GM21529 (cell line): Measurements from ENCODE around the gene EPHA1.

Experiments used
- ATAC-seq: cut with Tn5 transposase; IDR thresholded peaks from one replicate; pipeline ENCODE4 v1.9.1; 2021; ENCODE audit not compliant: unreplicated experiment

EPHA1 gene

DNA sequence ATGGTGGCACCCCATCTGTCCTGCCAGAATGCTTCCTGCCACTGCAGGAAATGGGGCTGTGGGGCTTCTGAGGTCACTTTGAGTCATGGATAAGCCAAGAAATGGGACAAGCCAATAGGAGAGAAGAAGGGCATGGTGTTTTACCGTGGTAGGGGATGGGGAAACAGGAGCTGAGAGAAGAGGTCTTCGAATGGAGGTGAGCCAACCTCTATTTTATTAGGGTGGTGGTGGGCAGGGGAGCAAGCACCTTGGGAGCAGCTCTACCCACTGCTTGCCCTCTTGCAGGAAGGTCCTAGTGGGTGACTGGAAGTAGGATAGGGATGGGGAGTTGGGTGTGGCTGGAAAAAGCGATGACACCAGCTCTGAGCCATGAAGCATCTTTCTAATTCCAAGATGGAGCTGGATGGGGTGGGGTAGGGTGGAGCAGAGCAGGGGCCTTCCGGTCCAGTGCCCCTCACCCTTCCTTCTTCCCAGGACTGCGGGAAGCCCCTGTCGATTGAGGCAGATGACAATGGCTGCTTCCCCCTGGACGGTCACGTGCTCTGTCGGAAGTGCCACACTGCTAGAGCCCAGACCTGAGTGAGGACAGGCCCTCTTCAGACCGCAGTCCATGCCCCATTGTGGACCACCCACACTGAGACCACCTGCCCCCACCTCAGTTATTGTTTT, 18.4 kb downstream of the EPHA1 start:
- no peak for ATAC-seq

DNA sequence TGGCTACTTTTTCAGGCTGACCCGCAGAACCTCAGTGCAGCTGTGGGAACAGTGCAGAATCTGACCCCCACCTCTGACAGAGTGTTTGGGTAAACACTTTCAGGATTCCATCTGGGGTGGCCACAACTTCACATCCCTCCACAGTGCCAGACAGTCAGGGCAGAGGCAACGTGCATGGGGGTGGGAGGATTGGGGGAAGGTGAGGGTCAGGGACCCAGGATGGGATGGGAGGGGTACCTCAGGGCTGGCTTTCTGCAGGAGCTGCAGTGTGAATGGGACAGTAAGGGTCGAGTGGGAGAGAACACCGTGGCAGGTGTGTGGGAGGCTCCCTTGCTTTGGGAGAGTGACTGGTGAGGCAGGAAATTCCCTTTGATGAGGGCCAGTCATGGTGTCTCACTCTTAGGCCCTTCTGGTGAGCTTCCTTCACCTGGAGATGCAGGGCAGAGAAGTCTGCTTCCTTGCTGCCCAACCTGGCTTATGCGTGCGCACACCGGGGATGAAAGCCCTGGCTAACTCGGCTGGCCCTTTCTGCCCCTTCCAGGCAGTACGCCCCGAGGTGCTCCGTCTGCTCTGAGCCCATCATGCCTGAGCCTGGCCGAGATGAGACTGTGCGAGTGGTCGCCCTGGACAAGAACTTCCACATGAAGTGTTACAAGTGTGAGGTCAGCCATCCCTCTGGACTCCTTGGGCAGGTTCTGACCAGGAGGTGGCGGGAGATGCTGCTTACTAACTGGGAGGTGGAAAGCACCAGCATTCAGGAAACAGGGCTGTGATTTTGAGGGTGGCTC, 19.1 kb downstream of the EPHA1 start:
- ATAC-seq, result no peak

DNA sequence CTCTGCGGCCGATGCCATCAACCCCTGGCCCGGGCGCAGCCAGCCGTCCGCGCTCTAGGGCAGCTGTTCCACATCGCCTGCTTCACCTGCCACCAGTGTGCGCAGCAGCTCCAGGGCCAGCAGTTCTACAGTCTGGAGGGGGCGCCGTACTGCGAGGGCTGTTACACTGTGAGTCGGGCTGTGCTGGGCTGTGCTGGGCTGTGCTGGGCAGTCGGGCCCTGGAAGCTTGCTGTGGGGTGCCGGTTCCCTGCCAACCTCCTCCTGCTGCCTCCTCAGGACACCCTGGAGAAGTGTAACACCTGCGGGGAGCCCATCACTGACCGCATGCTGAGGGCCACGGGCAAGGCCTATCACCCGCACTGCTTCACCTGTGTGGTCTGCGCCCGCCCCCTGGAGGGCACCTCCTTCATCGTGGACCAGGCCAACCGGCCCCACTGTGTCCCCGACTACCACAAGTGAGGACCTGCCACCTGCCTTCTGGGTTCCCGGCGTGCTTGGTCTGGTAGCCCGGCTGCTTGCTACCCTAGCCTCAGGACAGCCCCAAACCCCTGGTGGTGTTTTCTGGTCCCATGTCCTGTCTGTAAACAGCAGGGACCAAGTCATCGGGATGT, 20.1 kb downstream of the EPHA1 start:
- no peak for ATAC-seq

DNA sequence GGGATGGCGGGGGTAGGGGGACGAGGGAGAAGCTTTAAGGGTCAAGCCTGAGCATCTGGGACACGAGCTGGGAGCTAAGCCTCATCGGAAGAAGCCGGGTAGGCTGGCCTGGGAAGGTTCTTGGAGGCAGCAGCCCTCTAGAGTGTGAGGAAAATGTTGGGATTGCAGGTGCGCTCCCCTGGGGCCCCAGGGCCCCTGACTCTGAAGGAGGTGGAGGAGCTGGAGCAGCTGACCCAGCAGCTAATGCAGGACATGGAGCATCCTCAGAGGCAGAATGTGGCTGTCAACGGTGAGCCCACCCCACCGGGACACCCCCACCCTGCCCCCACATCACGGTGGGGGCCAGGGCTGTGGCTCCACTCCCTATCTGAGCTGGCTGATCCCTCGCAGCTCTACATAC, 20.6 kb downstream of the EPHA1 start:
- ATAC-seq, result no peak

DNA sequence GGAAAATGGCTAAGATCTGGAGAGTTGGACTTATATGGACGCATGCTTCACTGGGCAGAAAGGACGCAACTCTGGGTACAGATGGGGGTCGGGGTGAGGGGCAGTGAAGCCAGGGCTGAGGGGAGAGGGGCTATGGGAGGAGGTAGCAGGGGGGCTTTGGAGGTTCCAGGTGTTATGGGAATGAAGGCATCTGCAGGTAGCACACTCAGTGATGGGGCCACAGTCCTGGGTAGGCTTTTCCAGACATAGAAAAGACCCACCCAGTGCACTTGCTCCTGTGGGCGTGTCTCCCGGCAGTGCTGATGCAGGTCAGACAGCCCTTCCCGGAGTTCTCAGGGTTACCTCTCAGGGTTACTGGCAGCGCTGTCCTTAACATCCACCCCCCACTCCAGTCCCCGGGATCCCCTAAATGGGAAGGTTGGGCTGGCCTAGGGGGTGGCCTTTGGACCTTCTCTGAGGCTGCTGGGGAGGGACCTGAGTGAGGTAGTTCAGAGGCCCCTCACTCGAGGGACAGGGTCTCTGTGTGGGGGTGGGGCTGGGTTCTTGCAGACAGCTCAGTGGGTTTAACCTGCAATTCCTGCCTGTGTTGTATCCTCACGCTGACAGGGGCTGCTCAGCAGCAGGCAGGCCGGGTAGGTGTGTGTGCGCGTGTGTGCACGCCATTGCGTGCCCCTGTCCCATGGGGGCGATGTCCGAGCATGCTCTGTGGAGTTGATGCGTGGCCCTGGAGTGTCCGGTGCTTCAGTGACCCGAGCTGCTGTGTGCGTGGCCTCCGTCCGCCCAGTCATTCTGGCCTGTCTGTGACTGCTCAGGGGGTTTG, 21.3 kb downstream of the EPHA1 start:
- ATAC-seq, result no peak

DNA sequence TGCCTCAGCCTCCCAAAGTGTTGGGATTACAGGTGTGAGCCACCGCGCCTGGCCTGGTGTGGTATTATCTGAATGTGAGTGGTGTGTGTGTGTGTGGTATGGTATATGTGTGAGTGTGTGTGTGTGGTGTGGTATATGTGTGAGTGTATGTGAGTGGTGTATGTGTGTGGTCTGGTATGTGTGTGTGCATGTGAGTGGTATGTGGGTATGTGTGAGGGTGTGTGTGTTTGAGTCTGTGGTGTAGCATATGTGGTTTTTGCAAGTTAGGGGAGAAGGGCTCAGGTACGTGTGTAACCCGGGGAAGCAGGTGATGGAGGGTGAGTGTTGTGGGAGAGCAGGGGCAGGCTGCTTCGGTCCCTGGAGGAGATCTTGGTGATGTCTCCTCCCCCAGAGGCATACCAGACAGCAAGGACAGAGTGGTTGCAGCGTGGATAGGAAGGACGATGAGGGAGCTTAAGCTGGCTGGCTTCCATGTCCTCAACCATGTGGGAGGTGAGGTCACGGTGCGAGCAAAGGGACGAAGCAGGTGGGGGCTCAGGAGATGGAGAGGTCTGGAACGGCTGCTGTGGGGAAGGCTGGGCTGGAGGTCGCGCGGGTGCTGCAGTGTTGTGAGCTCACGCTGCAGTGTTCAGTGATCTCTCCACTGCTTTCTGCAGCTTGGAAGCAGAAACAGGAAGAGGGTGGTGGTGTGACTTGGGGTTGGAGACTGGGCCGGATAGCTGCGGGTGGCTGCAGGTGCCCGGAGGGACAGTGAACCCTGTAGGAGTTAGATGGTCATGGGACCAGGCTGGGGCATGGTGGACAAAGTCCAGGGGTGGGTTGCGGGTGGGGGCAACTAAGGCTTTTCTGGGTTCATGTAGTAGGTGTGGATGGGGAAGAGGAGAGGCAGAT, 22.5 kb downstream of the EPHA1 start:
- ATAC-seq, result no peak

DNA sequence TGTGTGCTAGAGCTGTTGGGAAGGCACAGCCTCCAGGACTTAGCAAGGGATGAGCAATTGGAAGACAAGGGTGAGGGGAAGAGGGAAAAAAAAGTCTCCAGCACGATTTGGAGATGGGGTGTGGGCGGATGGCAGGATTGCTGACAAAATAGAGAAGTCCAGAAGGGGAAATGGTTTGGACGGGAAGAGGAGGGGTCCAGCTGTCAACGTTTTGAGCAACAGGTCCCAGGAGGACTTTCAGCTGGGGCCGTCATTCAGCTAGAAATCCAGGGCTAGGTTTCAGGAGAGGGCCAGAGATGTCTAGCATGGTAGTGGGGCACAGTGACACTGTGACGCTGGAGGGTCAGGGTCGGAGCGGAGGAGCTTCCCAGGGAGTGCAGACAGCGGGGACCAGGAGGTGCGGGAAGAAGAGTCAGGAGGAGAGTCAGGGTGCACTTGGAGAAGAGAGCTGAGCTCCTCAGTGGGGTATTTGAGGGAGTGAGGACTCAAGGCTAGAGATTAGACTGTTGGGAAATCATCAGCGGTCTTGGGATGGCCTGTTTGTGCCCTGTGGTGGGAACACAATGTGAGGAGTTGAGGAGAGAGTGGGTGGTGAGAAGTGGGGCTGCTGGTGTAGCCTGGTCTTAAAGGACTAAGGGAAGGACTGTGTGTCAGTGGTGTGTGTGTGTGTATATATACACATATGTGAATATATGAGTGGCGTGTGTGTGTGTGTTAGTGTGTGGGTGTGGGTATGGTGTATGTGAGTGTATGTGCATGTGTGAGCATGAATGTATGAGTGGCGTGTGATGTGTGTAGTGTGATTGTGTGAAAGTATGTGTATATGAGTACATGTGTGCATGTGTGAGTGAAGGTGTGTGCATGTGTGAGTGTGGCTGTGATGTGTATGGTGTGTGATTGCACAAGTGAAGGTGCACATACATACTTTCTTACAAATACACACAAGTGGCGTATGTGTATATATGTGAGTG, 23.7 kb downstream of the EPHA1 start:
- no peak for ATAC-seq

DNA sequence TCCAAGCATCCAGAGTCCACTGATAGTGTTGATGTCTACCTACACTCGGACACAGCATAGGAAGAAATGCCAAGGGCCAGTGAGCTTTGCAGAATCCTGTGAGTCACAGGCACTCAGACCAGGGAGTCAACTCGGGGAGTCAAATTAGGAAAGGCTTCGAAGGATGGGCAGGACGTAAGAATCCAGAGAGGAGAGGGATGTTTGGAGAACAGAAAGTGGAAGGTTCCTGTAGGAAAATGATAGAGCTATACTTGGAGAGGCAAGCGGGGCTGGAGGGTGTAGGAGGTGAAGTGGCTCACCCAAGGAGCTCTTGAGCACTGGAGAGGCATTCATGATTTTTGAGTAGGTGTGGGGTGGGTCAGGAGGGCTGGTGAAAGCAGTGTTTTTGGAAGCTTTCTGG, 24.5 kb downstream of the EPHA1 start:
- no peak for ATAC-seq

DNA sequence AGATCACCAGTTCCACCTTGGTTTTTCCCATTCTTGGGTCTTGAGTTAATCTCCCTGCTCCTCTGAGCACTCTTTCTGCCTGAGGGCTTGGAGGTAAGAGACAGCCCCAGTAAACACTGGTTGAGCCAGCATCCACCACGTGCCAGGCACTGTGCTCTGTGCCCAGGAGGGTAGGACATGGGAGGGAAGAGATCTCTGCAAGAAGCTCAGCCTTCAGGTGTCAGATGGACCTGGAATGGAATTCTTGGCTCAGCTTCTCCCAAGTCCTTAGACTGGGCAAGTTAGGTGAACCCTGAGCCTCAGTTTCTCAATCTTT, 25.1 kb downstream of the EPHA1 start:
- no peak for ATAC-seq

DNA sequence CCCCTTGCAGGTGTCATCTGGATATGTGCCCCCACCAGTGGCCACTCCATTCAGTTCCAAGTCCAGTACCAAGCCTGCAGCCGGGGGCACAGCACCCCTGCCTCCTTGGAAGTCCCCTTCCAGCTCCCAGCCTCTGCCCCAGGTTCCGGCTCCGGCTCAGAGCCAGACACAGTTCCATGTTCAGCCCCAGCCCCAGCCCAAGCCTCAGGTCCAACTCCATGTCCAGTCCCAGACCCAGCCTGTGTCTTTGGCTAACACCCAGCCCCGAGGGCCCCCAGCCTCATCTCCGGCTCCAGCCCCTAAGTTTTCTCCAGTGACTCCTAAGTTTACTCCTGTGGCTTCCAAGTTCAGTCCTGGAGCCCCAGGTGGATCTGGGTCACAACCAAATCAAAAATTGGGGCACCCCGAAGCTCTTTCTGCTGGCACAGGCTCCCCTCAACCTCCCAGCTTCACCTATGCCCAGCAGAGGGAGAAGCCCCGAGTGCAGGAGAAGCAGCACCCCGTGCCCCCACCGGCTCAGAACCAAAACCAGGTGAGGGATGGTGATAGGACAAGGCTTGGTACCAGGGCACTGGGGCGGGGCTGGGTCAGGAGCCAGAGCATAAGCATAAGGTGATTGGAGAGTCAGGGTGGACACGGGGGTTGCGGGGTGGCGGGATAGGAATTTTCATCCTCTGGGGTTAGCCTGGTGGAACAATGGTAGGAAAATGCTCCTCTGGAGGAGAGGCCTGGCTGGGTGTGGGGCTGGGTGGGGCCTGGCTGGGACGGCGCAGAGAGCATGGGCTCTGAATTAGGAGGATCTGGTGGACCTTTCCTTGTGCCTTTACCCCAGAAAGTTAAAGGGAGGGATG, 25.6 kb downstream of the EPHA1 start:
- no peak for ATAC-seq

DNA sequence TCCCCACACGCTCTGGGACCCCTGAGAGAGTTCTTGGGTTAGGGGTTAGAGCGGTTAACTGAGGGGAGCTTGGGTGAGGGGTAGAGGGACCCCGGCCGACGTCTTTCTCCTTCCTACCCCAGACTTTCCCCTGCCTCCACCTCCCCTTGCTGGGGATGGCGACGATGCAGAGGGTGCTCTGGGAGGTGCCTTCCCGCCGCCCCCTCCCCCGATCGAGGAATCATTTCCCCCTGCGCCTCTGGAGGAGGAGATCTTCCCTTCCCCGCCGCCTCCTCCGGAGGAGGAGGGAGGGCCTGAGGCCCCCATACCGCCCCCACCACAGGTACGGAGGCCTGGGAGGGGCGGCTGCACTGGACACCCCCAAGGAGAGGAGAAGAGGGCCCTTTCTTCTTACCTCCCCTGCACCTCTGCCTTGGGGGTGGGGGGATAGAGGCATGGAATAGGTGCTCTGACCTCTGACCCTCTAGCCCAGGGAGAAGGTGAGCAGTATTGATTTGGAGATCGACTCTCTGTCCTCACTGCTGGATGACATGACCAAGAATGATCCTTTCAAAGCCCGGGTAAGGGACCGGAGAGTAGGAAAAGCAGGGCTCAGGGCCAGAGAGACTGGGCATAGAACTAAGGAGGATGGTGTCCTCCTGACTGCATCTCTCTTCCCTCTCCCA, 26.4 kb downstream of the EPHA1 start:
- ATAC-seq, result no peak

DNA sequence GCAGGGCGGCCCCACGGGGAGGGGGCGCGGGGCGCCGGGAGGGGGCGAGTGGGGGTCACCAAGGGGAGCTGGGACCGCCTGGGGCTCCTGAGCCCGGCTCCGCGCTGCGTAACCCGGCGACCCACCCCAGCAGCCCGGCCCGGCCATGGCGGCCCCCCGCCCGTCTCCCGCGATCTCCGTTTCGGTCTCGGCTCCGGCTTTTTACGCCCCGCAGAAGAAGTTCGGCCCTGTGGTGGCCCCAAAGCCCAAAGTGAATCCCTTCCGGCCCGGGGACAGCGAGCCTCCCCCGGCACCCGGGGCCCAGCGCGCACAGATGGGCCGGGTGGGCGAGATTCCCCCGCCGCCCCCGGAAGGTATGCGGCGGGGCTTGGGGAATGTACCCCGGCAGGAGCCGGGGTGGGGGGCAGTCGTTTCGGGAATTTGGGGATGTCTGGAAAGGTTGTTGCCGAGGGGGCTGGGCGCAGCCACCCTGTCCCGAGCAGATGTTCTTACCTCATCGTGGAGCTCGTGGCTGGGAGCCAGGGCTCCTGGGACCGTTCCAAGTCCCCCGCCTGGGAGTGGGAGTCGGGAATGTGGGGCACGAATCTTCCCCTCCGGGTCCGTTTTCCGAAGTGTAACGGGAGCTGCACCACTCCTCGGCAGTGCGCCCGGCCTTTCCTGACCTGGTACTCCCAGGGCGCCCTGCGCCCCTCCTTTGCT, 27.1 kb downstream of the EPHA1 start:
- ATAC-seq, result peak; percentile 19

DNA sequence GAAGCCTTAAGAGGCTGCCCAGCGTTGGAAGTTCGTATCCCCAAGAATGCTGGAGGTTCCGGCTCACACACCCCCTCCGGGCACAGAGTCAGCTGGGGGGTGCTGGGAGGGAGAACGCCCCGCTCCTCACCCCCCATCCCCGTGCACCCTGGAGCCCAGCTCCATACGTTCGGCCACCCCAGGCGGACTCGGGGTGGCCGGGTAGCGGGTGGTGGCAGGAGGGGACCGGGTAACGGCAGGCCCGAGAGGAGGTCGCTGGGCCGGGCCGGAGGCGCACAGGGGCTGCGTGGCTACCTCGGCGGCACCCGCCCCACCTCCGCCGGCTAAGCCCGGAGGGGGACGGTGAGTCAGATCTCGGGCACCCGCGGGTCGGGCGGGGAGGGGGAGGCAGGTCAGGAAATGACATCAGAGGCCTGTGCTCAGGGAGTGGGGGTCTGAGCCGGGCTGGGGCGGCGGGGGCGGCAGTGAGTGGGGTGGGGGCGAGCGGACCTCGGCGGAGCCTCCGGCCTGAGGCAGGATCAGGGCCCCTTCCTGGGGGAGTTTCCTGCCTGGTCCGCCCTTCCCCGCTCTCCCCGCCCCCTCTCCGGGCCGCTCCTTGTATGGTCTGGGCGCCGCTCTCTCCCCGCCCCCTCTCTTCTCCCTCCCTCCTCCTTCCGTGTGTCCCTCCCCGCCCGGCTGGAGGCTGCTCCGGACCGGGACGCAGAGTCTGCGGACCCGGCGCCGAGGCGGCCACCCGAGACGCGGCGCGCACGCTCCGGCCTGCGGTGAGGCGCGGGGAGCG, 27.8 kb downstream of the EPHA1 start, which contains the start of gene ZYX:
Gene ZYX (plus strand): TSS at position 700 of the 781 bp plus-strand sequence. CDS start 227 bp downstream, outside the sequence.
- ATAC-seq, result peak; percentile 77

DNA sequence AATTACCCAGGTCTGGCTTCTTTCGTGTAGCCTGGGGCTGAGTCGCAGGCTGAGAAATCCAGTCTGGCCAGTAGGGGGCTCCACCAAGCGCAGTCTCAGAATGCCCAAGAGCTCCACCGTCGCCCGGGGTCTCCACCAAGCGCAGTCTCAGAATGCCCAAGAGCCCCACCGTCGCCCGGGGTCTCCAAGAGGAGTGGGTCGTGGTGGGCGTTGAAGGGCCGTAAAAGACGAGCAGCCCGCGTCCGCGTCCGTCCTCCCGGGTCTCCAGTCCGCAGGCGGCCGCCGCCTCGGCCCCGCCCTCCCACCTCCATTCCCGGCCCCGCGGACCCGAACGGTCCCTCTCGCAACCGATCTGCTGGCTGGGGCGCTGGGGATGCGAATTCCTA, 28.4 kb downstream of the EPHA1 start:
- peak; percentile 53 for ATAC-seq

DNA sequence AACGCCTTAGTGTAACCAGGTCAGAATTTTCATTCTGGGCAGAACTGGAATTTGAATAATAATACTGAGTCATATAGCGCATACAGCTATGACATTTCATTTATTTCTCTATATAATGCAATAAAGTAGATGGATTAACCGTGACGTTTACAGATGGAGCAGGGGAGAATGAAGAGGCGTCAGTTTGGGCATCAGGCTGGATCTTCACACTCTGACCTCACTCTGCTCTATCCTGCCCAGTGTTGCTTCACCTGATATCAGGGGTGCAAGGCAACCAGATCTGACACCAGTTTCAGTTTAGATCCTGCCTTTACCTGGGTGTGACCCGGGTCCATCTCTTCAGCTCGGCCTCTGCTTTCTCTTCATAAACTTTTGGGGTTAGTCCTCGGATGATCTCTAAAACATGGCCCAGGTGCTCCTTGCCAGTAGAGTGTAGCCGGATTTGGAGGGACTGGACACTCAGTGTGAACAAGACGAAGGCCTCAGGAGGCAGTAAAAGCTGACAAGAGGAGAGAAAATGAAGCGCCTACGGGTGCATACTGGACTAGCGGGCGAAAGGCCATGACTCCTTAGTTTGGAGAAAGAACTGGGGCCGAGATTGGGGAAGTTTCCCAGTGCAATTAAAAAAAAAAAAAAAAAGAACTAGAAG, 28.9 kb downstream of the EPHA1 start:
- ATAC-seq, result peak; percentile 1

DNA sequence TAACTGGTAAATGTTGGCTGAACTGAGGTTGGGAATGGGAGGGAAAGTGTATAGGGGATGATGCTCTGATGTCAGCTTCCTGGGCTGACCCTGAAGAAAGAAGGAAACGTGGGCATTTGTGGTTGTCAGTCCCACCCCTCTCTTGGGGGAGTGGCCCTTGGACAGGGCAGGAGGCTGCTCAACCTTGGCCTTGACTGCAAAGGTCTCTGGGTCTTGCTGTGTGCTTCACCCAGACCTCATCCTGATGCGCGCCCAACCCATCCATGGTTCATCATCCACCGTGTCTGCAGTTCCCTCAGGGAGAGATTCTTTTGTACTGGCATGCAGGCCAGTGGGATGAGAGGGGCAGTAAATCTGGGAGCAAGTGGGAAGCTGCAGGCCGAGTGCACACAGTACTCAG, 32.3 kb downstream of the EPHA1 start:
- ATAC-seq, result no peak
